Keratinocyte (primary cell): ENCODE results near the gene GRAMD1B. TPM values are rescaled to one million over a fixed set of nuclear protein-coding genes. Genes with fewer than 3 reads are reported as not detected.
"Not testable (repeated sequence)": the region's sequence is repeated elsewhere in the genome, so short reads cannot be mapped to it uniquely, and the experiment has no call there.

Source experiments
- DNase-seq: peaks from one replicate; pipeline ENCODE4 v3.0.0-alpha.2; 2011; ENCODE audit warnings: low read depth, missing footprints, low spot score
- FAIRE-seq: peaks from 2 replicates; lab custom pipeline; 2011; peaks lifted over from hg19 to GRCh38; lab: Jason Lieb, UNC
- H2AFZ ChIP-seq: 2 replicates; pipeline ENCODE4 v1.6.0; 2012; ENCODE audit warnings: low read length, control low read depth, inconsistent platforms; ENCODE audit not compliant: control insufficient read depth
- H3K27ac ChIP-seq: 2 replicates; pipeline ENCODE4 v1.5.1; 2011; ENCODE audit warnings: low read length; ENCODE audit not compliant: control insufficient read depth, insufficient read depth
- H3K27me3 ChIP-seq: 3 replicates; pipeline ENCODE4 v1.6.0; 2011; ENCODE audit warnings: low read length; ENCODE audit not compliant: control insufficient read depth, insufficient read depth; ENCODE audit errors: extremely low read depth
- H3K36me3 ChIP-seq, 2 experiments: 2 replicates in 1 of 2; 3 replicates in 1 of 2; pipeline ENCODE4 v1.5.1; 2011; ENCODE audit warnings: low read length in 2 of 2, mild to moderate bottlenecking in 1 of 2; ENCODE audit not compliant: control insufficient read depth in 2 of 2, insufficient read depth in 2 of 2; ENCODE audit errors: extremely low read depth in 1 of 2
- H3K4me1 ChIP-seq: 3 replicates; pipeline ENCODE4 v1.5.1; 2011; ENCODE audit warnings: low read length; ENCODE audit not compliant: control insufficient read depth, insufficient read depth; ENCODE audit errors: extremely low read depth
- H3K4me2 ChIP-seq: 3 replicates; pipeline ENCODE4 v1.6.0; 2011; ENCODE audit warnings: low read depth, low read length; ENCODE audit not compliant: control insufficient read depth, insufficient read depth; ENCODE audit errors: extremely low read depth
- H3K4me3 ChIP-seq, 3 experiments: fragments of 200-600 bp in 1 of 3; sonication (generic) in 1 of 3; 2 replicates in 2 of 3; 3 replicates in 1 of 3; pipeline ENCODE4 v1.5.1; 2011 to 2016; ENCODE audit warnings: low read length in 3 of 3, mild to moderate bottlenecking in 3 of 3, control low read depth in 2 of 3, inconsistent platforms in 1 of 3, low read depth in 1 of 3, mixed read lengths in 1 of 3, mixed run types in 1 of 3, moderate library complexity in 1 of 3; ENCODE audit not compliant: control insufficient read depth in 2 of 3, insufficient read depth in 2 of 3; ENCODE audit errors: extremely low read depth in 1 of 3
- H3K79me2 ChIP-seq: 2 replicates; pipeline ENCODE4 v1.6.0; 2012; ENCODE audit warnings: low read length; ENCODE audit not compliant: control insufficient read depth, insufficient read depth
- H3K9ac ChIP-seq: 3 replicates; pipeline ENCODE4 v1.6.0; 2011; ENCODE audit warnings: low read length; ENCODE audit not compliant: control insufficient read depth, insufficient read depth; ENCODE audit errors: extremely low read depth
- H3K9me1 ChIP-seq: 3 replicates; pipeline ENCODE4 v1.6.0; 2011; ENCODE audit warnings: low read length; ENCODE audit not compliant: control insufficient read depth, insufficient read depth; ENCODE audit errors: extremely low read depth
- H3K9me3 ChIP-seq: 2 replicates; pipeline ENCODE4 v1.5.1; 2012; ENCODE audit warnings: low read depth, low read length; ENCODE audit not compliant: control insufficient read depth
- H4K20me1 ChIP-seq: 3 replicates; pipeline ENCODE4 v1.6.0; 2011; ENCODE audit warnings: low read length; ENCODE audit not compliant: control insufficient read depth, insufficient read depth; ENCODE audit errors: extremely low read depth
- EZH2 ChIP-seq: IDR thresholded peaks from one replicate; pipeline ENCODE4 v1.6.1; 2012; ENCODE audit warnings: inconsistent platforms, mild to moderate bottlenecking, low read length, moderate library complexity
- dilution Hi-C: fragments of 300-500 bp; cut with MboI; formaldehyde crosslinking; loops from one replicate; pipeline ENCODE4 v1.7.0; 2020; ENCODE audit warnings: low sequenced_read_pairs; ENCODE audit not compliant: extremely low pct_ligation_motif_present
- polyA plus RNA-seq, 5 experiments: library from polyadenylated mRNA; depleted of rRNA in 3 of 5; stranded (reverse) in 3 of 5; stranded (forward) in 1 of 5; unstranded in 1 of 5; fragments of >200 nt; gene quantifications; 1 replicate in 1 of 5; 2 replicates in 3 of 5; 3 replicates in 1 of 5; pipeline versions ENCODE4 v1.2.1 to v1.2.3, GENCODE V29; 2011 to 2012; ENCODE audit warnings: missing spikeins in 2 of 5, low read depth in 1 of 5, low replicate concordance in 1 of 5
- TF ChIP-seq, protein P1 (sequence below), 3 experiments: IDR thresholded peaks in 1 of 3; conservative IDR thresholded peaks in 1 of 3; optimal IDR thresholded peaks in 1 of 3; 2 replicates in 2 of 3; 3 replicates in 1 of 3; pipeline versions ENCODE3 to v1.5.1; 2011; ENCODE audit warnings: low read length in 3 of 3, mild to moderate bottlenecking in 3 of 3, moderate library complexity in 2 of 3, control low read depth in 1 of 3, inconsistent platforms in 1 of 3; ENCODE audit not compliant: insufficient read depth in 2 of 3; ENCODE audit errors: extremely low read depth in 1 of 3

Gene GRAMD1B
- polyA plus RNA-seq, 1 donor (not counting 4 experiments of a cell fraction or from before 2014, with no cell fraction given), result 0.04 TPM

DNA sequence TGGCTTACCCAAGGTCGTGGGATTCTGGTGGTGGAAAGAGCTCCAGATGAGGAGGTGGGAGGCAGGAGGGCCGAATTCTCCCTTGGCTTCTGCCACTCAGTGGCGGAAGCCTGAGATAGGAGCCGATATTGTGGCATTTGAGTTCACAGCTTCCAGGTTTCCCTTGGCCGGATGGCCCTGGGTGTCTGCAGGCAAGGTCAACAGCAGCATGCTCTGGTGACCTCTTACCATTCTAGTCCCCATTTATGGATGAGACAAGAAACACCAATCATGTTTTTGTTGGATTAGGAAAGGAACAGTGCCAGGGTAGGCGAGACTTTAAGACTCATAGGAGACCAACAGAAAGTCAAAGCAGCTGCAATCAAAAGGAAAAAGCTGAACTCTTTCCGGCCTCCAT is 89.7 kb downstream of the GRAMD1B start:
- Histone ChIP-seq H3K9ac (no peak overlapping the region), H3K27ac (no peak overlapping the region), H3K9me3 (no peaks in the 10 kb centered on the region), H3K4me1 (peaks cover 4% of the 10 kb centered on the region), H3K9me1 (no peaks in the 10 kb centered on the region), H3K36me3 (no peaks in the 10 kb centered on the region), H3K4me2 (no peak overlapping the region), H3K27me3 (peaks cover under 1% of the 10 kb centered on the region), H3K79me2 (no peaks in the 10 kb centered on the region), H2AFZ (no peak overlapping the region), H4K20me1 (no peaks in the 10 kb centered on the region), H3K4me3 (no peak overlapping the region)
- TF ChIP-seq, protein P1, sequence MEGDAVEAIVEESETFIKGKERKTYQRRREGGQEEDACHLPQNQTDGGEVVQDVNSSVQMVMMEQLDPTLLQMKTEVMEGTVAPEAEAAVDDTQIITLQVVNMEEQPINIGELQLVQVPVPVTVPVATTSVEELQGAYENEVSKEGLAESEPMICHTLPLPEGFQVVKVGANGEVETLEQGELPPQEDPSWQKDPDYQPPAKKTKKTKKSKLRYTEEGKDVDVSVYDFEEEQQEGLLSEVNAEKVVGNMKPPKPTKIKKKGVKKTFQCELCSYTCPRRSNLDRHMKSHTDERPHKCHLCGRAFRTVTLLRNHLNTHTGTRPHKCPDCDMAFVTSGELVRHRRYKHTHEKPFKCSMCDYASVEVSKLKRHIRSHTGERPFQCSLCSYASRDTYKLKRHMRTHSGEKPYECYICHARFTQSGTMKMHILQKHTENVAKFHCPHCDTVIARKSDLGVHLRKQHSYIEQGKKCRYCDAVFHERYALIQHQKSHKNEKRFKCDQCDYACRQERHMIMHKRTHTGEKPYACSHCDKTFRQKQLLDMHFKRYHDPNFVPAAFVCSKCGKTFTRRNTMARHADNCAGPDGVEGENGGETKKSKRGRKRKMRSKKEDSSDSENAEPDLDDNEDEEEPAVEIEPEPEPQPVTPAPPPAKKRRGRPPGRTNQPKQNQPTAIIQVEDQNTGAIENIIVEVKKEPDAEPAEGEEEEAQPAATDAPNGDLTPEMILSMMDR (optimal IDR thresholded peaks at IDR 0.05 in 1 of 3, IDR thresholded peaks at IDR 0.05 in 1 of 3, conservative IDR thresholded peaks at IDR 0.05 in 1 of 3; ENCODE audit: extremely low read depth in 1 of 3, insufficient read depth in 2 of 3, low read length in 3 of 3), result no peak
- no peak for TF ChIP-seq EZH2
- FAIRE-seq (no peak), DNase-seq (no peak)
- dilution Hi-C loops, result no loop called here

DNA sequence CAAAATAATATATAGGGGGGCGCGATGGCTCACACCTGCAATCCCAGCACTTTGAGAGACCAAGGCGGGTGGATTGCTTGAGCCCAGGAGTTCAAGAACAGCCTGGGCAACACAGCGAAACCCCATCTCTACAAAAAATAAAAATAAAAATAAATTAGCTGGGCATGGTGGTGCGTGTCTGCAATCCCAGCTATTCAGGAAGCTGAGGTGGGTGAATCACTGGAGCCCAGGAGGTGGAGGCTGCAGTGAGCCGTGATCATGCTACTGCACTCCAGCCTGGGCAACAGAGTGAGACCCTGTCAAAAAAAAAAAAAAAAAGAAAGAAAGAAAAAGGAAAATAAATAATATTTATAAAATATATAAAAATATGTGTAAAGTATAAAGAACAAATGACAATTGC is 90.4 kb downstream of the GRAMD1B start:
- H3K9ac ChIP-seq, H3K36me3 ChIP-seq, H4K20me1 ChIP-seq, H2AFZ ChIP-seq, H3K9me1 ChIP-seq, FAIRE-seq, H3K4me2 ChIP-seq, H3K9me3 ChIP-seq, dilution Hi-C loops, H3K27me3 ChIP-seq, H3K4me3 ChIP-seq, H3K79me2 ChIP-seq, H3K27ac ChIP-seq, H3K4me1 ChIP-seq, DNase-seq: not testable (repeated sequence)

DNA sequence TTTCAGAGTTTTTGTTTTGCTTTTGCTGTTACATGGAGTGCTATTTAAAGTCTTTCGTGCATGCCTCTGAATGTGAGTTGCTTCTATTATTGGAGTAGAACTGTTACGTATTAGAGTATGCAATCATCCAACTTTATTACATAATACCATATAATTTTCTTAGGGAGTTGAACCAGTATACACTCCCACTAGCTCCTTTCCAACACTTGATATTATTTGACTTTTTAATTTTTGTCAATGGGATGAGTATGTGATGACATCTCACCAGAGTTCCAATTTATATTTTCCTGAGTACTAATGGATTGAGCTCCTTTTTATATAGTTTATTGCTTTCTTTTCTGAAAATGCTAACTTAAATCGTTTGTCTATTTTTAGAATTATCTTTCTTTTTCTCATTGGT is 90.9 kb downstream of the GRAMD1B start:
- Histone ChIP-seq H3K9me1 (no peaks in the 10 kb centered on the region), H3K9ac (no peak overlapping the region), H3K4me2 (no peak overlapping the region), H3K4me3 (no peak overlapping the region), H3K79me2 (no peaks in the 10 kb centered on the region), H4K20me1 (no peaks in the 10 kb centered on the region), H3K27ac (no peak overlapping the region), H3K27me3 (peaks cover 13% of the 10 kb centered on the region), H3K36me3 (no peaks in the 10 kb centered on the region), H3K4me1 (peaks cover 4% of the 10 kb centered on the region), H2AFZ (no peak overlapping the region), H3K9me3 (no peaks in the 10 kb centered on the region)
- TF ChIP-seq, protein P1 (optimal IDR thresholded peaks at IDR 0.05 in 1 of 3, IDR thresholded peaks at IDR 0.05 in 1 of 3, conservative IDR thresholded peaks at IDR 0.05 in 1 of 3; ENCODE audit: extremely low read depth in 1 of 3, insufficient read depth in 2 of 3, low read length in 3 of 3), result no peak
- no peak for TF ChIP-seq EZH2
- DNase-seq (no peak), FAIRE-seq (no peak)
- dilution Hi-C loops, result no loop called here
